HEK293 (cell line): Measurements from ENCODE around the gene ZNF311.

Experiments used
- BCL11B ChIP-seq: fragments of 450-650 bp; formaldehyde crosslinking; IDR thresholded peaks from 2 replicates; pipeline ENCODE4 v1.5.1; 2016; ENCODE audit warnings: low read depth, missing biosample characterization, missing genetic modification characterization
- GFI1B ChIP-seq: fragments of 450-650 bp; formaldehyde crosslinking; IDR thresholded peaks from 2 replicates; pipeline ENCODE4 v1.5.1; 2016; ENCODE audit warnings: missing biosample characterization, missing genetic modification characterization
- KLF10 ChIP-seq: fragments of 450-650 bp; IDR thresholded peaks from 2 replicates; pipeline ENCODE4 v1.5.1; 2018; ENCODE audit warnings: missing biosample characterization, mild to moderate bottlenecking, missing genetic modification characterization
- KLF9 ChIP-seq: fragments of 450-650 bp; formaldehyde crosslinking; IDR thresholded peaks from 2 replicates; pipeline ENCODE4 v1.5.1; 2016; ENCODE audit warnings: missing biosample characterization, missing genetic modification characterization, low read depth
- PRDM1 ChIP-seq: fragments of 450-650 bp; formaldehyde crosslinking; IDR thresholded peaks from 2 replicates; pipeline ENCODE4; 2016; ENCODE audit warnings: missing biosample characterization, missing genetic modification characterization
- RBAK ChIP-seq: fragments of 450-650 bp; formaldehyde crosslinking; IDR thresholded peaks from 2 replicates; pipeline ENCODE4 v1.5.1; 2016; ENCODE audit warnings: missing biosample characterization, missing genetic modification characterization
- ZFP37 ChIP-seq: fragments of 450-650 bp; formaldehyde crosslinking; IDR thresholded peaks from 2 replicates; pipeline ENCODE4 v1.5.1; 2016; ENCODE audit warnings: missing biosample characterization, missing genetic modification characterization
- ZFP41 ChIP-seq: fragments of 450-650 bp; formaldehyde crosslinking; IDR thresholded peaks from 2 replicates; pipeline ENCODE4 v1.5.1; 2016; ENCODE audit warnings: missing biosample characterization, missing genetic modification characterization, borderline replicate concordance
- ZNF211 ChIP-seq: fragments of 450-650 bp; formaldehyde crosslinking; IDR thresholded peaks from 2 replicates; pipeline ENCODE4 v1.5.1; 2016; ENCODE audit warnings: low read depth, missing biosample characterization, missing genetic modification characterization
- ZNF24 ChIP-seq: fragments of 450-650 bp; formaldehyde crosslinking; IDR thresholded peaks from 2 replicates; pipeline ENCODE4 v1.5.1; 2016; ENCODE audit warnings: missing biosample characterization, missing genetic modification characterization
- ZNF274 ChIP-seq, 2 experiments: fragments of 200-500 bp in 1 of 2; fragments of 450-650 bp in 1 of 2; sonication (Bioruptor generic) in 1 of 2; formaldehyde crosslinking in 1 of 2; IDR thresholded peaks; 2 replicates each; pipeline versions ENCODE4 v1.5.1 to v1.6.1; 2014 to 2016; ENCODE audit warnings: borderline replicate concordance in 1 of 2, inconsistent platforms in 1 of 2, low read length in 1 of 2, missing biosample characterization in 1 of 2, missing genetic modification characterization in 1 of 2
- ZNF391 ChIP-seq: fragments of 450-650 bp; formaldehyde crosslinking; IDR thresholded peaks from 2 replicates; pipeline ENCODE4 v1.5.1; 2016; ENCODE audit warnings: low read depth, missing biosample characterization, missing genetic modification characterization, borderline replicate concordance
- ZNF473 ChIP-seq: fragments of 450-650 bp; formaldehyde crosslinking; IDR thresholded peaks from 2 replicates; pipeline ENCODE4 v1.5.1; 2017; ENCODE audit warnings: missing biosample characterization, missing genetic modification characterization
- ZNF501 ChIP-seq: fragments of 450-650 bp; formaldehyde crosslinking; IDR thresholded peaks from 2 replicates; pipeline ENCODE4 v1.5.1; 2016; ENCODE audit warnings: missing biosample characterization, missing genetic modification characterization
- ZNF510 ChIP-seq: fragments of 450-650 bp; formaldehyde crosslinking; IDR thresholded peaks from 2 replicates; pipeline ENCODE4 v1.5.1; 2018; ENCODE audit warnings: mild to moderate bottlenecking, missing genetic modification characterization, missing biosample characterization; ENCODE audit not compliant: insufficient replicate concordance
- ZNF521 ChIP-seq: fragments of 450-650 bp; formaldehyde crosslinking; IDR thresholded peaks from 2 replicates; pipeline ENCODE4 v1.5.1; 2017; ENCODE audit warnings: missing biosample characterization, mild to moderate bottlenecking, missing genetic modification characterization
- ZNF600 ChIP-seq: fragments of 450-650 bp; formaldehyde crosslinking; IDR thresholded peaks from 2 replicates; pipeline ENCODE4 v1.5.1; 2016; ENCODE audit warnings: missing biosample characterization, missing genetic modification characterization
- ZNF624 ChIP-seq: fragments of 450-650 bp; formaldehyde crosslinking; IDR thresholded peaks from 2 replicates; pipeline ENCODE4 v1.5.1; 2017; ENCODE audit warnings: missing biosample characterization, missing genetic modification characterization
- ZNF785 ChIP-seq: fragments of 450-650 bp; formaldehyde crosslinking; IDR thresholded peaks from 2 replicates; pipeline ENCODE4 v1.5.1; 2016; ENCODE audit warnings: missing biosample characterization, missing genetic modification characterization
- TF ChIP-seq, protein P1 (sequence below): fragments of 450-650 bp; formaldehyde crosslinking; IDR thresholded peaks from 2 replicates; pipeline ENCODE4 v1.5.1; 2016; ENCODE audit warnings: missing biosample characterization, missing genetic modification characterization
- TF ChIP-seq, protein P2 (sequence below): fragments of 450-650 bp; formaldehyde crosslinking; IDR thresholded peaks from 2 replicates; pipeline ENCODE4 v1.5.1; 2017; ENCODE audit warnings: missing biosample characterization, missing genetic modification characterization
- TF ChIP-seq, protein P3 (sequence below): fragments of 450-650 bp; formaldehyde crosslinking; IDR thresholded peaks from 2 replicates; pipeline ENCODE4 v1.5.1; 2016; ENCODE audit warnings: missing biosample characterization, missing genetic modification characterization
- TF ChIP-seq, protein P4 (sequence below): fragments of 450-650 bp; IDR thresholded peaks from 2 replicates; pipeline ENCODE4 v1.5.1; 2018; ENCODE audit warnings: missing biosample characterization, missing genetic modification characterization
- TF ChIP-seq, protein P5 (sequence below): fragments of 450-650 bp; formaldehyde crosslinking; IDR thresholded peaks from 2 replicates; pipeline ENCODE4 v1.5.1; 2016; ENCODE audit warnings: missing biosample characterization, missing genetic modification characterization
- TF ChIP-seq, protein P6 (sequence below): fragments of 450-650 bp; formaldehyde crosslinking; IDR thresholded peaks from 2 replicates; pipeline ENCODE4 v1.5.1; 2016; ENCODE audit warnings: missing biosample characterization, missing genetic modification characterization
- TF ChIP-seq, protein P7 (sequence below): fragments of 450-650 bp; formaldehyde crosslinking; IDR thresholded peaks from 2 replicates; pipeline ENCODE4 v1.5.1; 2017; ENCODE audit warnings: missing biosample characterization, missing genetic modification characterization
- TF ChIP-seq, protein P8 (sequence below): fragments of 450-650 bp; formaldehyde crosslinking; IDR thresholded peaks from 2 replicates; pipeline ENCODE4 v1.5.1; 2016; ENCODE audit warnings: missing biosample characterization, missing genetic modification characterization

Gene ZNF311

DNA sequence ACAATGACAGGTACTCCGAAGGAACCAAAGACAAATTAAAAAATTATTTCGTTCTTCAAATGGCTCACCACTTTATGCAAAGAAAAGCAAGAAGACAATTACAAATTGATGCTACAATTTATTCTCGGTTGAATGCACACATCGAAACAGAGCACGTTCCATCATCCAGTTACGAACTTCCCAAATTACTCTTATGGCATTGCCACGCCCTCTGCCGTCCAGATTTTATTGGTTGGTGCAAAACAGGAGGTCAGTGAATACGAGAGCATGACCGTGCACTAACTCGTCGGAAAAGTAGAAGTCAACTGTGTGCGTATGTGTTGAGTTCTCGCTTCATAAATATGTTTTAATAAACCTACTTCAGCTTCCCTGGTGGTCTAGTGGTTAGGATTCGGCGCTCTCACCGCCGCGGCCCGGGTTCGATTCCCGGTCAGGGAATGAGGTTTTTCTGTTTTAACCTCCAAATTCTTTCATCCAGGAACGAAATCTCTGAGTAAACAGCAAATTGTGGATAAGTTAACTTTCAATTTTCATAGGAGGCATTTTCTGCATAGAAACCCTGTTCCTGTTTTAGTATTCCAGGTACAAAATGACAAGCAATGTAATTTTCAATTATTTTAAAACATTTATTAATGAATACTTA is 23.2 kb downstream of the ZNF311 start (continued):
- TF ChIP-seq, protein P1, sequence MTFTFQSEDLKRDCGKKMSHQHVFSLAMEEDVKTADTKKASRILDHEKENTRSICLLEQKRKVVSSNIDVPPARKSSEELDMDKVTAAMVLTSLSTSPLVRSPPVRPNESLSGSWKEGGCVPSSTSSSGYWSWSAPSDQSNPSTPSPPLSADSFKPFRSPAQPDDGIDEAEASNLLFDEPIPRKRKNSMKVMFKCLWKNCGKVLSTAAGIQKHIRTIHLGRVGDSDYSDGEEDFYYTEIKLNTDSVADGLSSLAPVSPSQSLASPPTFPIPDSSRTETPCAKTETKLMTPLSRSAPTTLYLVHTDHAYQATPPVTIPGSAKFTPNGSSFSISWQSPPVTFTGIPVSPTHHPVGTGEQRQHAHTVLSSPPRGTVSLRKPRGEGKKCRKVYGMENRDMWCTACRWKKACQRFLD (tag by site-specific recombination) = no peak
- TF ChIP-seq, protein P2, sequence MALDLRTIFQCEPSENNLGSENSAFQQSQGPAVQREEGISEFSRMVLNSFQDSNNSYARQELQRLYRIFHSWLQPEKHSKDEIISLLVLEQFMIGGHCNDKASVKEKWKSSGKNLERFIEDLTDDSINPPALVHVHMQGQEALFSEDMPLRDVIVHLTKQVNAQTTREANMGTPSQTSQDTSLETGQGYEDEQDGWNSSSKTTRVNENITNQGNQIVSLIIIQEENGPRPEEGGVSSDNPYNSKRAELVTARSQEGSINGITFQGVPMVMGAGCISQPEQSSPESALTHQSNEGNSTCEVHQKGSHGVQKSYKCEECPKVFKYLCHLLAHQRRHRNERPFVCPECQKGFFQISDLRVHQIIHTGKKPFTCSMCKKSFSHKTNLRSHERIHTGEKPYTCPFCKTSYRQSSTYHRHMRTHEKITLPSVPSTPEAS (tag by site-specific recombination) = peak; percentile 8; the same call in 1 of the 2 replicates
- TF ChIP-seq RBAK (tag by site-specific recombination) = no peak
- TF ChIP-seq GFI1B (tag by site-specific recombination) = no peak
- TF ChIP-seq, protein P3, sequence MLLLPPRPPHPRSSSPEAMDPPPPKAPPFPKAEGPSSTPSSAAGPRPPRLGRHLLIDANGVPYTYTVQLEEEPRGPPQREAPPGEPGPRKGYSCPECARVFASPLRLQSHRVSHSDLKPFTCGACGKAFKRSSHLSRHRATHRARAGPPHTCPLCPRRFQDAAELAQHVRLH = 0 out of 2 replicates have a peak, but pooled peaks have one; percentile 21
- TF ChIP-seq BCL11B (tag by site-specific recombination) = no peak
- TF ChIP-seq, protein P4, sequence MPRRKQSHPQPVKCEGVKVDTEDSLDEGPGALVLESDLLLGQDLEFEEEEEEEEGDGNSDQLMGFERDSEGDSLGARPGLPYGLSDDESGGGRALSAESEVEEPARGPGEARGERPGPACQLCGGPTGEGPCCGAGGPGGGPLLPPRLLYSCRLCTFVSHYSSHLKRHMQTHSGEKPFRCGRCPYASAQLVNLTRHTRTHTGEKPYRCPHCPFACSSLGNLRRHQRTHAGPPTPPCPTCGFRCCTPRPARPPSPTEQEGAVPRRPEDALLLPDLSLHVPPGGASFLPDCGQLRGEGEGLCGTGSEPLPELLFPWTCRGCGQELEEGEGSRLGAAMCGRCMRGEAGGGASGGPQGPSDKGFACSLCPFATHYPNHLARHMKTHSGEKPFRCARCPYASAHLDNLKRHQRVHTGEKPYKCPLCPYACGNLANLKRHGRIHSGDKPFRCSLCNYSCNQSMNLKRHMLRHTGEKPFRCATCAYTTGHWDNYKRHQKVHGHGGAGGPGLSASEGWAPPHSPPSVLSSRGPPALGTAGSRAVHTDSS (tag by site-specific recombination) = peak; percentile 34; the same call in 1 of the 2 replicates
- TF ChIP-seq ZFP41 (tag by site-specific recombination) = no peak
- peak; percentile 21 for TF ChIP-seq ZNF510
- TF ChIP-seq ZNF600 = no peak
- no peak for TF ChIP-seq ZNF274 (IDR thresholded peaks at IDR 0.05; ENCODE audit: low read length)
- no peak for TF ChIP-seq ZNF274 (tag by site-specific recombination; IDR thresholded peaks at IDR 0.05; ENCODE audit: borderline replicate concordance)
- TF ChIP-seq ZNF501 = peak; percentile 71
- TF ChIP-seq ZFP37 = 0 out of 2 replicates have a peak, but pooled peaks have one; percentile 41
- TF ChIP-seq, protein P5, sequence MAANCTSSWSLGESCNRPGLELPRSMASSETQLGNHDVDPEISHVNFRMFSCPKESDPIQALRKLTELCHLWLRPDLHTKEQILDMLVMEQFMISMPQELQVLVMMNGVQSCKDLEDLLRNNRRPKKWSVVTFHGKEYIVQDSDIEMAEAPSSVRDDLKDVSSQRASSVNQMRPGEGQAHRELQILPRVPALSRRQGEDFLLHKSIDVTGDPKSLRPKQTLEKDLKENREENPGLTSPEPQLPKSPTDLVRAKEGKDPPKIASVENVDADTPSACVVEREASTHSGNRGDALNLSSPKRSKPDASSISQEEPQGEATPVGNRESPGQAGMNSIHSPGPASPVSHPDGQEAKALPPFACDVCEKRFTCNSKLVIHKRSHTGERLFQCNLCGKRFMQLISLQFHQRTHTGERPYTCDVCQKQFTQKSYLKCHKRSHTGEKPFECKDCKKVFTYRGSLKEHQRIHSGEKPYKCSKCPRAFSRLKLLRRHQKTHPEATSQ (tag by site-specific recombination) = no peak
- peak; percentile 86 for TF ChIP-seq PRDM1
- TF ChIP-seq, protein P6, sequence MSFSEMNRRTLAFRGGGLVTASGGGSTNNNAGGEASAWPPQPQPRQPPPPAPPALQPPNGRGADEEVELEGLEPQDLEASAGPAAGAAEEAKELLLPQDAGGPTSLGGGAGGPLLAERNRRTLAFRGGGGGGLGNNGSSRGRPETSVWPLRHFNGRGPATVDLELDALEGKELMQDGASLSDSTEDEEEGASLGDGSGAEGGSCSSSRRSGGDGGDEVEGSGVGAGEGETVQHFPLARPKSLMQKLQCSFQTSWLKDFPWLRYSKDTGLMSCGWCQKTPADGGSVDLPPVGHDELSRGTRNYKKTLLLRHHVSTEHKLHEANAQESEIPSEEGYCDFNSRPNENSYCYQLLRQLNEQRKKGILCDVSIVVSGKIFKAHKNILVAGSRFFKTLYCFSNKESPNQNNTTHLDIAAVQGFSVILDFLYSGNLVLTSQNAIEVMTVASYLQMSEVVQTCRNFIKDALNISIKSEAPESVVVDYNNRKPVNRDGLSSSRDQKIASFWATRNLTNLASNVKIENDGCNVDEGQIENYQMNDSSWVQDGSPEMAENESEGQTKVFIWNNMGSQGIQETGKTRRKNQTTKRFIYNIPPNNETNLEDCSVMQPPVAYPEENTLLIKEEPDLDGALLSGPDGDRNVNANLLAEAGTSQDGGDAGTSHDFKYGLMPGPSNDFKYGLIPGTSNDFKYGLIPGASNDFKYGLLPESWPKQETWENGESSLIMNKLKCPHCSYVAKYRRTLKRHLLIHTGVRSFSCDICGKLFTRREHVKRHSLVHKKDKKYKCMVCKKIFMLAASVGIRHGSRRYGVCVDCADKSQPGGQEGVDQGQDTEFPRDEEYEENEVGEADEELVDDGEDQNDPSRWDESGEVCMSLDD = no peak
- TF ChIP-seq ZNF521 = no peak
- TF ChIP-seq, protein P7, sequence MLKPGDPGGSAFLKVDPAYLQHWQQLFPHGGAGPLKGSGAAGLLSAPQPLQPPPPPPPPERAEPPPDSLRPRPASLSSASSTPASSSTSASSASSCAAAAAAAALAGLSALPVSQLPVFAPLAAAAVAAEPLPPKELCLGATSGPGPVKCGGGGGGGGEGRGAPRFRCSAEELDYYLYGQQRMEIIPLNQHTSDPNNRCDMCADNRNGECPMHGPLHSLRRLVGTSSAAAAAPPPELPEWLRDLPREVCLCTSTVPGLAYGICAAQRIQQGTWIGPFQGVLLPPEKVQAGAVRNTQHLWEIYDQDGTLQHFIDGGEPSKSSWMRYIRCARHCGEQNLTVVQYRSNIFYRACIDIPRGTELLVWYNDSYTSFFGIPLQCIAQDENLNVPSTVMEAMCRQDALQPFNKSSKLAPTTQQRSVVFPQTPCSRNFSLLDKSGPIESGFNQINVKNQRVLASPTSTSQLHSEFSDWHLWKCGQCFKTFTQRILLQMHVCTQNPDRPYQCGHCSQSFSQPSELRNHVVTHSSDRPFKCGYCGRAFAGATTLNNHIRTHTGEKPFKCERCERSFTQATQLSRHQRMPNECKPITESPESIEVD (tag by site-specific recombination) = peak; percentile 24
- no peak for TF ChIP-seq ZNF624 (tag by site-specific recombination)
- TF ChIP-seq, protein P8, sequence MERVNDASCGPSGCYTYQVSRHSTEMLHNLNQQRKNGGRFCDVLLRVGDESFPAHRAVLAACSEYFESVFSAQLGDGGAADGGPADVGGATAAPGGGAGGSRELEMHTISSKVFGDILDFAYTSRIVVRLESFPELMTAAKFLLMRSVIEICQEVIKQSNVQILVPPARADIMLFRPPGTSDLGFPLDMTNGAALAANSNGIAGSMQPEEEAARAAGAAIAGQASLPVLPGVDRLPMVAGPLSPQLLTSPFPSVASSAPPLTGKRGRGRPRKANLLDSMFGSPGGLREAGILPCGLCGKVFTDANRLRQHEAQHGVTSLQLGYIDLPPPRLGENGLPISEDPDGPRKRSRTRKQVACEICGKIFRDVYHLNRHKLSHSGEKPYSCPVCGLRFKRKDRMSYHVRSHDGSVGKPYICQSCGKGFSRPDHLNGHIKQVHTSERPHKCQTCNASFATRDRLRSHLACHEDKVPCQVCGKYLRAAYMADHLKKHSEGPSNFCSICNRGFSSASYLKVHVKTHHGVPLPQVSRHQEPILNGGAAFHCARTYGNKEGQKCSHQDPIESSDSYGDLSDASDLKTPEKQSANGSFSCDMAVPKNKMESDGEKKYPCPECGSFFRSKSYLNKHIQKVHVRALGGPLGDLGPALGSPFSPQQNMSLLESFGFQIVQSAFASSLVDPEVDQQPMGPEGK (tag by site-specific recombination) = no peak
- 0 out of 2 replicates have a peak, but pooled peaks have one; percentile 52 for TF ChIP-seq ZNF24 (tag by site-specific recombination)
- TF ChIP-seq ZNF473 (tag by site-specific recombination) = no peak
- peak; percentile 67 for TF ChIP-seq KLF9
- peak; percentile 55; the same call in 1 of the 2 replicates for TF ChIP-seq ZNF391
- TF ChIP-seq KLF10 (tag by site-specific recombination) = peak; percentile 84
- TF ChIP-seq ZNF211 = no peak
- TF ChIP-seq ZNF785 (tag by site-specific recombination) = no peak
